ENCODE results near the gene ROBO3.

Gene ROBO3

DNA sequence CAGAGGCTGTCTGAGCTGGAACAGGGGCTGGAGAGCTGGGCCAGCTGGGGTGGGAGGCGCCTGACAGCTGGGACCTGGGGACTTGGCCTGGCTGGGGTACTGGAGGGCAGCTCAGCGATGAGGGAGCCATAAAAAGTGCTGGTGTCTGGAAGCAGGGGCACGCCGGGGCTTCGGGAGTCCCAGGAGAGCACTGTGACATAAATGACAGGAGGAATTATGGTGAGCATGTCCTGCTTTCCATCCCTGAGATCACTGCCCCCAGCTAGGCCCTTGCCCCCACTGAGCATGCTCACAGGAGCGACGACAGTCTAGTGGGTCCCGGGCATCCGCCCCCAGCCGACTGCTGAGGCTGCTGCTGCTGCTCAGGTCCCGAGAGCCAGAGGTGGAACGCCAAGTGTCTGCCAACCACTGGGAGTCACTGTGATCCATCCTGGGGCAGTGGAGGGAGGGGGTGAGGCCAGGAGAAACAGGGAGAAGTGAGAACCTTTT is 26.2 kb downstream of the ROBO3 start:
- DNase-seq (ENCODE audit: low read depth in 3 of 3) = no peak

DNA sequence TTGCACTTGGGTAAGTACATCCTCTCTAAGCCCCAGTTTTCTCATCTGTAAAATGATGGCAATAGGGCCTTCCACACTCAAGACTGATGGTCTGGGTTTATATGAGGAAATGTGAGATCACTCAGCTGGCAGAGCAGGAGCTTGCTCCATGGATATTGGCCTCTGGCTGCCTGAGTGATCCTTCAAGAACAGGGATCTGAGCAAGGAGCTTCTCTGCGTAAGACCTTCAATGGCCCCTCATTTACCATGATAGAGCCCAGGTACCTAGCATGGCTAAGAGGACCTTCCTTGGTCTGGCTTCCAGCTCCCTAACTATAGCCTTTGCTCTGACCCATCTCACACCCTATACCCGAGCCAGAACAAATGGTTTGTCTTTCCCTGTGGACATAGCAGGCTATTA is 26.9 kb downstream of the ROBO3 start:
- no peak for DNase-seq (ENCODE audit: low read depth in 3 of 3)

DNA sequence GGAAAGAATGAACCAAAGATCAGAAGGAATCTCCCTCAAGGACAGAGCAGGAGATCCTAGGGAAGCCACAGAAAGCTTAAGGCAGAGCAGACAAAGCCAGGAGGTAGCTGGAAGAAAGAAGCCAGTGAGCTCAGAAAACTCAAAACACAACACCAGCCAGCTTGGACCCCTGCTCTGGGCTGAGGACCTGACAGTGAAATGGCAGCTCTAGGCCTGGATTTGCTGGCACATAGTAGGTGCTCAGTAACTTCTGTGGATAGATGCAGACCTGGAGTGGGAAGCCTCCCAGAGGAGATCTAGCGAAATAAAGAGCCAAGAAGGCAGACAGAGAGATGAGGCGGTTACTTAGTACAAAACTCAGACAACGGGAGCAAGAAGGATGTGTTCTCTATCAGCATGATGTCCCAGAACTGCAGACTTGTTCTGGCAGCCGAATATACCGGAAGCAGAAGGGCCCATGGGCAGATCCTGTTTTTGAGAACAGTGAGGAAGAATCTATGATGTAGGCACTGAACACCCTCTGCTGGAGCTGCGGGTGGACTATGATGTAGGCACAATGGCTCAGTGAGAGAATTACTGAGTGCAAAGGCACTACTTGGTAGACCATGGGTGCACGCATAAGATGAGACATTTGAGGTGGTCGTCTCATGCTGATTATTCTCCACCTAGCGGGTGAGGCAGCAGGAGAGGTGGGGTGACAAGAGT is 27.7 kb downstream of the ROBO3 start:
- DNase-seq (ENCODE audit: low read depth in 3 of 3) = no peak

DNA sequence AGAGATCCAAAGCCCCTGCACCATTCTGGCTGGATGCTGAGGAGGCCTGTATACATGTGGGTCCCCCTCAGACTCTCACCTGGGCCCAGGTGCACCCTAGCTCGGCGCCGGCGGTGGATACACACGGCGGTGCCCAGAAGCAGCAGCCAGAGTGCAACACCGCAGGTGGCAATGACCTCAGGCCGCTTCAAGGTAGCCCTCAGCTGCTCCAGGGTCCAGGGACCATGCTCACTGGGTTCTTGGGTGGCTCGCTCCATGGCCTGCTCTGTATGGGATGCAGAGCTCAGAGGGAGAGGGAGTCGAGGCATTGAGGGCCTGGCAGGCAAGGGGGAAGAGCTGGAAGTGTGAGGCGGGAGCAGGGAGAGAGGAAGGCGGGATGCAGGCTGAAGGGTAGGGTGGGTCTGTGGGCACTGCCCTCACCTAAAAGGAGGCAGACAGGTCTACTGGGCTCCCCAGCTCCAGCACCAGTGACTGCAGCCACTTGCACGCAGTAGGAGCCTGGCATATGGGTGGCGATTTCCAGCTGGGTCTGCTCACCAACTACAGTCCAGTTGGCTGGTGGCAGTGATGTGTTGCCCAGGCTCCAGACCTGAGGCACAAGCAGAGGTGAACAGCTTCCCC is 28.7 kb downstream of the ROBO3 start:
- no peak for DNase-seq (ENCODE audit: low read depth in 3 of 3)

DNA sequence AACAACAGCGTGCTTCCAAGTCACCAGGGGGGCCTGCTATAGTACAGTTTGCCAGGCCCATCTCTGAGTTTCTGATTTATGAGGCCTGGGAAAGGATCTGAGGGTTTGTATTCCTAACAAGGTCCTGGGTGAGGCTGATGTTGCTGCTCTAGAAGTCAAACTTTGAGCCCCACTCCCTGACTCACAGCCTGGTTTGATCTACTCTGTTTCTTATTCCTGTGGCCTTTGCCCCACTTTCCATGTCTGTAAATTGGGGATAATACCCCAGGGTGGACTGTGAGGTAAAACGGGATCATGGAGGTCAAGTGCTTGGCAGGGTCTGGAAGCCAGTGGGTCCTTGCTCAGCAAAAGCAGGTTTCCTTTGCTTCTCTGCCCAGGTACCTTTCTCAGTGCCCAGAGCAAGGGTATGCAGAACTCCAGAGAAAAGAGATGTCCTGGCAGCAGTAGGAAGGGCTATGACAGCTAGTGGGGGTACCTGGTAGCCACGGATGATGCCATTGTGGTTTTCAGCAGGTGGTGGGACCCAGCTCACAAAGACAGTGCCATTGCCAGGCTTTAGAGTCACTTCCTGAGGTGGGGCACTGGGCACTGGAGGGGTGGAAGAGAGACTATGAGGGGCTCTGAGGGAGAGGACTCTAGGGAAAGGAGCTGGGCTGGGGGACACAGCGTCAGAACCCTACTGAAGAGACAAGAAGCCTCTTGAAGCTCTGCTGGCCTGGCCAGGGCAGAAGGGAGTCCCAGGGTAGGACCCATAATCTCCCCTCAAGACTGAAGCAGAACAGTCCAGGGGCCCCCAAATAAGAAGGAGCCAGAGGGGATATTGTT is 29.6 kb downstream of the ROBO3 start:
- no peak for DNase-seq (ENCODE audit: low read depth in 3 of 3)

DNA sequence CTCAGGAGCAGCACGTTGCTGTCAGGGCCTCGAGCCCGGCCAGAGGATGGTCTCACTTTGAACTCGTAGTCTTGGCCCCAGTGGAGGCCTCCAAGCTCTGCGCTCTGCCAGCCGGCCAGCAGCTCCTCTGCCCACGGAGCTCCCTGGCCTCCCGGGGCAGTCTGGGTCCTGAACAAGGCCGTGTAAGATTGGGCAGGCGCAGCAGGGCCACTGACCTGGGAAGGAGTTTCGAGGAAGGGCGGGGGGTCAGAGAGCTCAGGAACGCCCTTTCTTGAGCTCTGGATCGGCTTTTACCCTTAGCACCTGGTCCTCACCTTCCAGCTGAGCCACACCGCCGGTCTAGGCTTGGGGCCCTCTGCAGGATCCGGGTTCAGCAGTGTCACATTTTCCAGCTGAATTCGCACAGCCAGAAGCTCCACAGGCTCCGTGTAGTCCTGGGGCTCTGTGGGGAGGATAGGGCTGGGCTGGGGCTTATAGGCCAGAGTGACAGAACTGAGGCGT is 30.3 kb downstream of the ROBO3 start:
- DNase-seq (ENCODE audit: low read depth in 3 of 3) = no peak

DNA sequence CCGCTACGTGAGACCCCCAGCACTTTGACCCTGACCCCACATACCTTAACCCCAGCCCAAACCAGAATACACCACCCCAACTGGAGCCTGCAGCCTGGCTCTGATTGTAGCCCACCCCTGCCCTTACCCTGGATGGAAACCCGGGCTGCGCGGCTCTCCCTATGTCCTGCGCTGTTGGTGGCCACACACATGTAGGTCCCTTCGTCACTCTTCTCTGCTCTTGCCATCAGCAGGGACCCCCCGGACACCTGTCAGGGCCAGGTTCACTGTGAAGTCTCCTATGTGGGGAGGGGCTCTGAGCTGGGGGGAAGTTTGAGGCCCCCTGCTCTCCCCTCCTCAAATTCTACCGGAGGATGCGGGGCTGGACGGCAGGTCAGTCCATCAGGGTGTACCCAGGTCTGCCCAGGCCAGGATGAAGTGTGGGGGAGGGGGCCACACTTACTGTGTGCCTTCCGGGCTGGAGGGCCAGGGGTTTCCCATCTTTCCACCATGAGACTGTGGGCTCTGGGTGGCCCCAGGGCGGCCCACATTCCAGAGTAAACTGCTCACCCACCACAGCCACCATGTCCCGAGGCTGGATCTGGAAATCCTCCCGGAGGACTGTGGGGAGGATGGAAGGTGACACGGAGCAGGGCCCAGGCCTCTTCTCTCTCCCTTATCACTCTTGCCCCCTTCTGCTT is 31.0 kb downstream of the ROBO3 start:
- no peak for DNase-seq (ENCODE audit: low read depth in 3 of 3)

DNA sequence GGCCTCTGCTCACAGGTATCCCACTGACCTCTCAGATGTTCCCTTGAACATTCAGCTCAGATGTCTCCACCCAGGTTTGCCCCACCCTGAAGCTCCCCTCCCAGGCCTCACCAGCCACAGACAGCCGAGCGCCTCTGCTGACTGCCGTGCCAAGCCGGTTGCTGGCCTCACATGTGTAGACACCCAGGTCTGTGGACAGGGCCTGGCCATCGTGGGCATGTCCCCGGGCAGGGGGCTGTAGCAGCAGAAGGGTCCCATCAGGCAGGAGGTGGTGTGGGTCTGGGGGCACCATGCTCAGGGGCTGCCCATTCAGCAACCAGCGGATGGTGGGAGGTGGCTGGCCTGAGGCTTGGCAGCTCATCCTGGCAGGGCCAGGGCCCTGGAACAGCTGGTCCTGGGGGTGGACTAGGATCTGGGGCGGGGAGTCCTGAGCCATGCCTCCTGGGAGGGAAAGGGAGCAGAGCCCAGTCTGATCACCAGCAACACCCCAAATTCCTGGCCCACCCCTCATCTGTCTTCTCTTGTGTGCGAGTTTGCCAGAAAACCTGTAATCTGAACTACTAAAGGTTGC is 31.7 kb downstream of the ROBO3 start:
- no peak for DNase-seq (ENCODE audit: low read depth in 3 of 3)

DNA sequence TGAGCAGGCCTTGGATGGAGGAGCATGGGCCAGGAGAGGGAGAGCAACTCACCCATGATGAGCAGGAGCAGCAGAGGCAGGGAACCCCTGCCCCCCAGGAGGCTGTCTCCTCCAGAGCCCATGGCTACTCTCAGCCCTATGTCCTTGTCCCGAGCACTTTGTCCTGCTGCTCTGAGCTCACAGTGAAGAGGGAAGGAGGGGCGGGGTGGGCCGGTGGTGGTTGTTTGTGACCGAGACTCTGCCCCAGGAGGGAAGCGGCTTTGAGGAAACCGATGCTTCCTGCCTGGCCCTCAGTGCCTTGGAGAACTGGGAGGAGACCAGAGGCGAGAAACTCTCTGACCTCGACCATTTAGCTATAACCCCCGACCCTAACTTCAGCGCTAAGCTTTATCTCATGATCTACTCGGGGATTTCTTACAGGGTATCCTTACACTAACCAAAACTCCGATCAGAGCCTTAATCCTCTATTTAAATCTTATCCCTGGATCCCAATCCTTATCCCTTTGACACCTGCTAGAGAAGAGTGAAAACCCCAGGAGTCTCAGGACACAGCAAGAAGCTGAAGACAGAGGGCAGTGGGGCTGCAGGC is 32.5 kb downstream of the ROBO3 start, which contains the start of gene ROBO4:
TSS of gene ROBO4 (minus strand) at position 192 of the 589 bp plus-strand sequence. CDS start at position 122, 70 bp downstream.
- no peak for DNase-seq (ENCODE audit: low read depth in 3 of 3)

DNA sequence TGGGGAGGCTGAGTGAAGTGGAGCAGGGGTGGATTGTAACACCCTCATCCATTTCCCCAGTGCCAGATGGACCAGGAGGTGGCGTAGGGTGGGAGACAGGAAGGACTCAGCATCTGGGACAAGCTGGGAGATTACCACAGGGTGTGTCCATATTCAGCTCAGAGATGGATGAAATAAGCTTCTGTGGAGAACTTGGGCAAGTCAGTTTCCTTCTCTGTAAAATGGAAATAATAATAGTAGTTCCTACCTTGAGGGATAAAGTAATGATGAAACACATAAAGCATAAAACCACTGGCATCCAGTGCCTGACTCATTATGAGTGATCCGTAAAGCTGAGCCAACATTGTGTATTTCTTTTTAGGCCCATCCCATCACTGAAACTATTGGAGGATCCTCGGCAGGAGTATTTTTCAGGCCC is 33.0 kb downstream of the ROBO3 start:
- no peak for DNase-seq (ENCODE audit: low read depth in 3 of 3)

DNA sequence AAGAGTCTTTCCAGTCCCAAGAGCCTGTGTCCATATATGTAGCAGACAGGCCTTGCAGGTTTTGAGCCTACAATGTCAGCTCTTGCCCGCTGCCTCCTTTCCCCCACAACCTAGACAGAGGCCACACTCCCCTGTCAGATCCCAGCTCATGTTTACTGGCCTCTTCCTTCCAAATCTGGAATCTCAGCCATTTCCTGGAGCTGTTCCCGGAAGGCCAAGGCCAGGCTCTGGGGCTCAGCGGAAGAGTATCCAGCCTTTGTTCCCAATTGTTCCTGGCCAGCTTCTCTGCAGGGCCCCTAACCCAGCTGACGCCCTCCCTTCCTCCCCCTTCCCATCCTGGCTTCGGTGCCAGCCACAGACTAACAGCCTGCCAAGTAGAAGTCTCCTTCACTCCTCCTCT is 33.5 kb downstream of the ROBO3 start:
- no peak for DNase-seq (ENCODE audit: low read depth in 3 of 3)

DNA sequence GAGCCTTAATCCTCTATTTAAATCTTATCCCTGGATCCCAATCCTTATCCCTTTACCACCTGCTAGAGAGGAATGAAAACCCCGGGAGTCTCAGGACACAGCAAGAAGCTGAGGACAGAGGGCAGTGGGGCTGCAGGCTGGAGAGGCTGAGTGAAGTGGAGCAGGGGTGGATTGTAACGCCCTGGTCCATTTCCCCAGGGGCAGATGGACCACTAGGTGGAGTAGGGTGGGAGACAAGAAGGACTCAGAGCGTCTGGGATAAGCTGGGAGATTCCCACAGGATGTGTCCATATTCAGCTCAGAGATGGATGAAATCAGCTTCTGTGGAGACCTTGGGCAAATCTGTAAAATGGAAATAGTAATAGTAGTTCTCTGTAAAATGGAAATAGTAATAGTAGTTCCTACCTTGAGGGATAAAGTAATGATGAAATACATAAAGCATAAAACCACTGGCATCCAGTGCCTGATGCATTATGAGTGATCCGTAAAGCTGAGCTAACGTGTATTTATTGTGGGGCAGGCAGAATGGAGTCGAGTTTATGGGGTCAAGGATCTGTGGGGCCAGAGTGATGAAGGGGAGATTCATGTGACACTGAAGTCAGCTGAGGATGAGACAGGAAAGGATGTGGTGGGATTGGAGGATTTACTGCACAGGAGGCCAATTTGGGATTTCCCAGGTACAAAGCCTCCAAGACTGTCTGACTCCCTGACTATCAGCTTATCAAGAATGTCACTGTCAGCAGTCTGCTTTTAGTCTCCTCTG is 34.3 kb downstream of the ROBO3 start:
- DNase-seq (ENCODE audit: low read depth in 3 of 3) = no peak

DNA sequence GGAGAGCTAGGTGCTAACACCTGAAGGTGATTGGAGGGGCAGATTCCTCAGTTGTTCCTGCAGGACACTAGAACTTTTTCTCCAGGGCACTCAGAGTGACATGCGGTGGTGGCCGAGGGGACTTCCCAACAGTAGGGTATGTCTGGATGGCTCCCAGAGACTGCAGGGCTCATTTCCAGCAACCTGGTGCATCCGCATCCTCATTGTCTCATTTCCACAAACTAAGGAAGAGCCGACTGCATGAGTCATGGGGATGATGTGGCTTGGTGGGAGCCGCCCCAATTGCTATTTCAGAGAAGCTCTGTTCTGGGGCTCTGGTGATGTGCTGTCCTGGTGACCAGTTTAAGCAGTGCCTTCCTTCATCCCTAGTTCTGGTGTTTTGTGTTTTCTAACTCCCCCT is 35.2 kb downstream of the ROBO3 start:
- DNase-seq (ENCODE audit: low read depth in 3 of 3) = no peak

DNA sequence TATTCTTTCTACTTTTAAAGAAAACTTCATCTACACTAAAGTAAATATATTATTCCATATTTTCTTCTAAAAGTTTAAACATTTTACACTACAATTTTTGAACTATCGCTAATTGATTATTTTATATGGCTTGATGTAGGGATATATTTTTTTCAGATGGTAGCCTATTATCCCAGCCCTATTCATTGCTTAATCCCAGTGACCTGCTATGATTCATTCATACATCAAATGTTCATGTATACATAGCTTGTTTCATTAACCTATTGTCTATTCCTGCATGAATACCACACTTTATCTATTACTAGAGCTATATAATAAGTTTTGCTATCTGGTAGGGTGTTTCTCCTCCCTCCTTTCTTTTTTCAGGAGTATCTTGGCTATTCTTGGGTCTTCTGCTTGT is 37.4 kb downstream of the ROBO3 start:
- DNase-seq (ENCODE audit: low read depth in 3 of 3) = no peak

DNA sequence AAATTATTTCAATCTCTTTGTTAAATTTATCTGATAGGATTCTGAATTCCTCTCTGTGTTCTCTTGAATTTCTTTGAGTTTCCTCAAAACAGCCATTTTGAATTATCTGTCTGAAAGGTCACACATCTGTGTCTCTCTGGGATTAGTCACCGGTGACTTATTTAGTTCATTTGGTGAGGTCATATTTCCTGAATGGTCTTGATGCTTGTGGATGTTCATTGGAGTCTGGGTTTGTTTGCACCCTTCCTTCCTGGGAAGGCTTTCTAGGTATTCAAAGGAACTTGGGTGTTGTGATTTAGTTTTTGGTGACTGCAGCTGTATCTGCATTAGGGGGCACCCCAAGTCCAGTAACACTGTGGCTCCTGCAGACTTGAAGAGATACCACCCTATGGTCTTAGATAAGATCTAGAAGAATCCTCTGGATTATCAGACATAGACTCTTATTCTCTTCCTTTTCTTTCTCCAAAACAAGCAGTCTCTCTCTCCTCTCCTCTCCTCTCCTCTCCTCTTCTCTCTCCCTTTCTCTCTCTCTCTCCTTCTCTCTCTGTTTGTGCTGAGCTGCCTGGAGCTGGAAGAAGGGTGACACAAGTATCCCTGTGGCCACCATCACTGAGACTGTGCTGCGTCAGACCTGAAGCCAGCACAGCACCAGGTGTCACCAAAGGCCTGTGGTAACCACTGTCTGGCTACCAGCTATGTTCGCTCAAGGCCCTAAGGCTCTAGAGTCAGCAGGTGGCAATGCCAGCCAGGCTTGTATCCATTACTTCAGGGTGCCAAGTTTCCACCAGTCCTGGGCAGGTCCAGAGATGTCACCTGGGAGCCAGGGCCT is 50.5 kb downstream of the ROBO3 start:
- no peak for DNase-seq (ENCODE audit: low read depth in 3 of 3)

DNA sequence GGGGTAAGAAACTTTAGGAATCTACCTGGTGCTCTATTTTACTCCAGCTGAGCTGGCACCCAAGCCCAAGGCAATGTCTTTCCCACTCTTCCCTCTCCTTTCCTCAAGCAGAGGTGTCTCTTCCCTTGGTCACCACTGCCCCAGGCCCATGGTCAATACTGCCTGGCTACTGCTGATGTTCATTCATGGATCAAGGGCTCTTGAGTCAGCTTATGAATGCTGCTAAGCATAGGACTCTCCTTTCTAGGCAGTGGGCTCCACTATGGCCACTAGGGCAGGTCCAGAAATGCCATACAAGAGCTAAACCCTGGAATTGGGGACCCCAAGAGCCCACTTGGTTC is 51.1 kb downstream of the ROBO3 start:
- no peak for DNase-seq (ENCODE audit: low read depth in 3 of 3)

DNA sequence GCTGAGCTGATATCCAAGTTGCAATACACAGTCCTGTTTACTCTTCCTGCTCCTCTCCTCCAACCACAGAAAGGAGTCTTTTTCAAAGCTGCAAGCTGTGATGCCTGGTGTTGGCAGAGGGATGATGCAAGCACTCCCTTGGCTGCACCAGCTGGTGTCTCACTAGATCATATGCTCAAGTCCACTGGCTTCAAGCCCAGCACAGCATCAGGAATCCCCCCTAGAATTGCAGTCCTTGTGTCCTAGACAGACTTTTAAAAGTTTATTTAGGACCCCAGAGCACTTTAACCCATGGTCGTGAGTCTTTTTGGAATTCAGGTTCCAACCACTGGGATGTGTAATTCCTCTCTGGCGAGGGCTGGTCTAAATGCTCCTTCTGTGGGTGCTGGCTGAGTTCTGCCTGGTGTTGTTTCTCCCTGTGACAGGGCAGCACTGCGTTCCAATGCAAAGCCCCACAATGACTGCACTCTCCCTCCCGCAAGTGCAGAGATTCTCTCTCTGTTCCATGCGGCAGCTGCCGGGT is 51.9 kb downstream of the ROBO3 start:
- no peak for DNase-seq (ENCODE audit: low read depth in 3 of 3)

DNA sequence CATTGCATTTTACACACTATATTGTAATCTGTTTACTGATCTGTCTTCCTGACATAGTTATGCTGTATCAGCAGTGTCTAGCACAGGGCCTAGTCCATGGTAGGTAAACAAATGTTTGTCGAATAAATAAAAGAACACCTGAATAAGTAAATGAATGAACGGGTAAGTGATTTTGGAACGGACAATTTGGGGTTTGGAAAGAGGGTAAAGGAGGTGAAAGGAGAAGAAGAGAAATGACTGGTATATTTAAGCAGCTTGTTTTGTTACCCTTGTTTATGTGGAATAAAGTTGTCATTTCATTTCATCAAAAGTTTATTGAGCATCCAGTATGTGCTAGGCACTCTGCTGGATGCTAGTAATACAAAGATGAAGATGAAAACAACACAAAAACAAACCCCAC is 53.7 kb downstream of the ROBO3 start, which contains the start of gene HEPN1:
TSS of gene HEPN1 (plus strand) at position 301 of the 400 bp plus-strand sequence.
- DNase-seq (ENCODE audit: low read depth in 3 of 3) = no peak

DNA sequence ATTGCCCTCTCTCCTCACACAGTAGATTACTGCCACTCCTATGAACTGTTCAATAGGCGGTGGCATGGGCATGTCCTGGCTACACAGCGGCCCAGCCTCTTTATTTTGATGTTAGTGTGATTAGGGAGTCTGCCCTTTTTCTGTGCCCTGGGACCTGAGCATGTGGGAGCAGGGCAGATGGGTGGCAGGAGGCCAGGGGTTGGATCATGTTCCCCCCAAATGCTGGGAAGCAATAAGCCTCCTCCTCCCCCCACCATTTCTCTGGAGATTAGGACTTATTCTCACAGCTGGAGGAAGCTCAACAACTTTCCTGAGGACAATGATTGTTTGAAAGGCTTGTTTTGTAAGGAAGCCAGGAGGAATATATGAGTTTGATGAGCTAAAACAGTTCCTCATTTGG is 54.7 kb downstream of the ROBO3 start:
- DNase-seq (ENCODE audit: low read depth in 3 of 3) = no peak

Data from stimulated activated CD4-positive, alpha-beta T cell treated with anti-CD3 and anti-CD28 coated beads, TNF-alpha, amount 100 ng/mL, for 48 hours (primary cell).